M059J (cell line): ENCODE results near the gene BTBD17. TPM values are rescaled to one million over a fixed set of nuclear protein-coding genes. Genes with fewer than 3 reads are reported as not detected.
"Not testable (repeated sequence)": the region's sequence is repeated elsewhere in the genome, so short reads cannot be mapped to it uniquely, and the experiment has no call there.

Experiments
- DNase-seq: peaks from one replicate; pipeline ENCODE4 v3.0.0-alpha.2; 2012; ENCODE audit warnings: low read depth
- total RNA-seq: library from RNA; depleted of rRNA; stranded (reverse); fragments of >200 nt; shearing (Covaris generic); gene quantifications from 2 replicates; pipeline ENCODE4 v1.2.3, GENCODE V29; 2014; rRNA removed

The BTBD17 gene
- total RNA-seq, result not detected in 2 replicates

GRCh38 chr17:74361230-74362068 is at the start of gene BTBD17:
Gene BTBD17, minus strand, starts transcription at chr17:74361868. Its CDS starts 49 bp downstream, at chr17:74361819.
- peak; percentile 17 for DNase-seq

GRCh38 chr17:74410001-74410443 is 48.4 kb upstream of the BTBD17 start:
- DNase-seq, result no peak

- no peak for DNase-seq
Measured at GRCh38 chr17:74408815-74409214, 47.1 kb upstream of the BTBD17 start.

GRCh38 chr17:74408262-74408661 is 46.6 kb upstream of the BTBD17 start:
- DNase-seq, result peak; percentile 74

- peak; percentile 69 for DNase-seq
Measured at GRCh38 chr17:74407384-74407783, 45.7 kb upstream of the BTBD17 start.

- not testable (repeated sequence) for DNase-seq
Measured at GRCh38 chr17:74405311-74405710, 43.6 kb upstream of the BTBD17 start.

GRCh38 chr17:74404789-74405188 is 43.1 kb upstream of the BTBD17 start:
- DNase-seq, result no peak

GRCh38 chr17:74404218-74404617 is 42.5 kb upstream of the BTBD17 start:
- DNase-seq, result no peak

GRCh38 chr17:74403512-74404137 is 42.0 kb upstream of the BTBD17 start:
- DNase-seq, result no peak

GRCh38 chr17:74402048-74402447 is 40.4 kb upstream of the BTBD17 start:
- no peak for DNase-seq

GRCh38 chr17:74396567-74396966 is 34.9 kb upstream of the BTBD17 start:
- DNase-seq, result no peak

GRCh38 chr17:74394977-74395376 is 33.3 kb upstream of the BTBD17 start:
- DNase-seq, result peak; percentile 21

GRCh38 chr17:74394275-74394950 is 32.7 kb upstream of the BTBD17 start:
- no peak for DNase-seq

GRCh38 chr17:74393346-74393942 is 31.8 kb upstream of the BTBD17 start:
- DNase-seq, result no peak

- no peak for DNase-seq
Measured at GRCh38 chr17:74392848-74393247, 31.2 kb upstream of the BTBD17 start.

GRCh38 chr17:74391771-74392170 is 30.1 kb upstream of the BTBD17 start:
- no peak for DNase-seq

GRCh38 chr17:74390680-74391653 is 29.3 kb upstream of the BTBD17 start:
- DNase-seq, result peak; percentile 41

GRCh38 chr17:74389937-74390679 is 28.4 kb upstream of the BTBD17 start:
- no peak for DNase-seq

- DNase-seq, result no peak
Measured at GRCh38 chr17:74389084-74389753, 27.6 kb upstream of the BTBD17 start.
